Activated naive CD8-positive, alpha-beta T cell (primary cell): ENCODE measurements around the gene HELB.
"Not testable (repeated sequence)": the region's sequence is repeated elsewhere in the genome, so short reads cannot be mapped to it uniquely, and the experiment has no call there.

Experiments used
- H3K27ac Mint-ChIP-seq: one replicate; pipeline ENCODE4 v1.8.0; 2021; ENCODE audit warnings: mixed read lengths
- H3K27me3 Mint-ChIP-seq: one replicate; pipeline ENCODE4 v1.8.0; 2021; ENCODE audit warnings: mixed read lengths
- H3K36me3 Mint-ChIP-seq: one replicate; pipeline ENCODE4 v1.8.0; 2021; ENCODE audit warnings: mixed read lengths
- H3K4me1 Mint-ChIP-seq: one replicate; pipeline ENCODE4 v1.8.0; 2021; ENCODE audit warnings: low read depth, mixed read lengths
- H3K4me3 Mint-ChIP-seq: one replicate; pipeline ENCODE4 v1.8.0; 2021; ENCODE audit warnings: mild to moderate bottlenecking, mixed read lengths
- H3K9me3 Mint-ChIP-seq: one replicate; pipeline ENCODE4 v1.8.0; 2021; ENCODE audit warnings: low read depth, mixed read lengths

HELB gene

GRCh38 chr12:66287275-66287674 lies 15.0 kb upstream of the HELB start:
- Mint-ChIP-seq H3K4me3 (peak overlapping the region; percentile 31), H3K36me3 (no peaks in the 10 kb centered on the region), H3K9me3 (no peaks in the 10 kb centered on the region), H3K27me3 (no peaks in the 10 kb centered on the region), H3K27ac (peak overlapping the region; percentile 52), H3K4me1 (peaks cover 80% of the 10 kb centered on the region)

DNA sequence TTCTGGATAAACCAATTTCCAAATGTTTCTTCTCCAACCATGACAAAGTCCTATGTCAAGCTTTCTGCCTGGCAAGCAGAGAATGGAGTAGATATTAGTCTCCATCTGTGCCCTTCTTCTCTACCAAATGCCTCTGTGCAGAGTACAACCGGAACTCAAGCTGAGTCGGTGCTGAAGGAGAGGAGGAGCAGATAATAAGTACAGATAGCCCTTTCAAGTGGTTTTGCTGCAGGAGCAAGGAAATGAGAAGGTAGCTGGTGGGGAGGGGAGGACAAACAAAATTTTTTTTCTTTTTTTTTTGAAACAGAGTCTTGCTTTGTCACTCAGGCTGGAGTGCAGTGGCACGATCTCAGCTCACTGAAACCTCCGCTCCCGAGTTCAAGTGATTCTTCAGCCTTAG lies 14.2 kb upstream of the HELB start:
- H3K27ac Mint-ChIP-seq, result peak overlapping the region; percentile 74
- H3K36me3 Mint-ChIP-seq, result no peaks in the 10 kb centered on the region
- no peaks in the 10 kb centered on the region for H3K27me3 Mint-ChIP-seq
- H3K4me1 Mint-ChIP-seq, result peaks cover 81% of the 10 kb centered on the region
- peak overlapping the region; percentile 68 for H3K4me3 Mint-ChIP-seq
- no peaks in the 10 kb centered on the region for H3K9me3 Mint-ChIP-seq

- H3K27me3 Mint-ChIP-seq, result no peaks in the 10 kb centered on the region
- no peaks in the 10 kb centered on the region for H3K36me3 Mint-ChIP-seq
- H3K4me3 Mint-ChIP-seq, result no peak overlapping the region
- H3K4me1 Mint-ChIP-seq, result peaks cover 72% of the 10 kb centered on the region
- peak overlapping the region; percentile 82 for H3K27ac Mint-ChIP-seq
- no peaks in the 10 kb centered on the region for H3K9me3 Mint-ChIP-seq
These were observed 12.8 kb upstream of the HELB start for GRCh38 chr12:66289485-66289884.

DNA sequence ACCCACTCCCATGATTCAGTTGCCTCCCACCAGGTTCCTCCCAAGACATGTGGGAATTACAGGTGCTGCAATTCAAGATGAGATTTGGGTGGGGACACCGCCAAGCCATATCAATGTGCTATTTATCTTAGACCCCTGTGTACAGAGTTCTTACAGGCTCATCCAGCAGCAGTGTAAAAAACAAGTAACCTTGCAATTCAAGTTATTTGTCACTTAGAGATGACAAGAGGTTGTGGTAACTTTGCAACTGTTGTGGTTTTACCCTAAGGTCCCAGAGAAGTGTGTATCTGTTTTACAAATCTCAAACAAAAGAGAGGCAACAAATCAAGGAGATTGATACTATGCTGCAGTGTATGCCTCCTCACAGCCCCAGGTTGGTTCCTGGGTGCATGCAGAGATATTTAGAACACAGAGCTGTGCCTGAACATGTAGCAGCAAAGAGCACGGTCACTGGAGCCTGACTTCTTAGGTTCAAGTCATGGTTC lies 11.5 kb upstream of the HELB start:
- Mint-ChIP-seq H3K27ac (peak overlapping the region; percentile 82), H3K9me3 (no peaks in the 10 kb centered on the region), H3K27me3 (no peaks in the 10 kb centered on the region), H3K4me3 (no peak overlapping the region), H3K4me1 (peaks cover 67% of the 10 kb centered on the region), H3K36me3 (no peaks in the 10 kb centered on the region)

DNA sequence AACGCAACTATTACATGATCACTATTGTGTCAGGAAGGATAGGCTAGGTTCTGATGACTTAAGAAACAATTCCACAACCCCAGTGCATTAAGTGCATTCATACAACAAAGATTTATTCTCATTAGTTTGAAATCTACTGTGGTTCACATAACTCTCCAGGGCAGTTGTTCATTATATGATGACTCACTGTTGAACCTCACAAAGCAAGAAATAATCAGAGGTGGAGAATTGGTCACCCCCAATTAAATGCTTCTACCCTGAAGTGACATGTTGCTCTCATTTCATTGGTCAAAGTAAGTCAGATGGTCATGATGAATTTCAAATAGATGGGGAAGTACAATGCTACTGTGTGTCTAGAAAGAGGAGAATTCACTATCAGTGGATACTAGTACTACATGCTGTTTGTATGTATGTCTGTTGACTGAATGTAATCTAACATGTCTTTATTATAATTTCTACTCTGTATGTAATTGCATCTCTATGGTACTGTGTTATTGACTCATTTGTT lies 6.1 kb upstream of the HELB start:
- Mint-ChIP-seq H3K4me3 (no peak overlapping the region), H3K9me3 (no peaks in the 10 kb centered on the region), H3K27ac (no peak overlapping the region), H3K4me1 (peaks cover 39% of the 10 kb centered on the region), H3K27me3 (no peaks in the 10 kb centered on the region), H3K36me3 (no peaks in the 10 kb centered on the region)

GRCh38 chr12:66297080-66297479 lies 5.2 kb upstream of the HELB start:
- Mint-ChIP-seq H3K36me3 (no peaks in the 10 kb centered on the region), H3K27me3 (no peaks in the 10 kb centered on the region), H3K4me1 (peaks cover 37% of the 10 kb centered on the region), H3K27ac (no peak overlapping the region), H3K9me3 (no peaks in the 10 kb centered on the region), H3K4me3 (no peak overlapping the region)

GRCh38 chr12:66297923-66298322 lies 4.4 kb upstream of the HELB start:
- Mint-ChIP-seq H3K4me1 (peaks cover 38% of the 10 kb centered on the region), H3K9me3 (no peaks in the 10 kb centered on the region), H3K27me3 (no peaks in the 10 kb centered on the region), H3K4me3 (no peak overlapping the region), H3K27ac (no peak overlapping the region), H3K36me3 (no peaks in the 10 kb centered on the region)

- Mint-ChIP-seq H3K27ac (peak overlapping the region; percentile 100), H3K4me3 (peak overlapping the region; percentile 99)
These were observed 505 bp downstream of the HELB start for GRCh38 chr12:66302827-66303169.

GRCh38 chr12:66303316-66303804 lies 1.1 kb downstream of the HELB start:
- Mint-ChIP-seq H3K4me1 (peaks cover 62% of the 10 kb centered on the region), H3K27ac (peak overlapping the region; percentile 100), H3K4me3 (peak overlapping the region; percentile 99)
- not testable (repeated sequence) for H3K36me3 Mint-ChIP-seq, H3K27me3 Mint-ChIP-seq, H3K9me3 Mint-ChIP-seq

More at GRCh38 chr12:66302827-66303169, 505 bp downstream of the HELB start:
- Mint-ChIP-seq H3K9me3 (no peaks in the 10 kb centered on the region), H3K4me1 (peaks cover 57% of the 10 kb centered on the region), H3K27me3 (no peaks in the 10 kb centered on the region), H3K36me3 (peaks cover 5% of the 10 kb centered on the region)

GRCh38 chr12:66304296-66304900 lies 2.1 kb downstream of the HELB start:
- Mint-ChIP-seq H3K9me3 (no peaks in the 10 kb centered on the region), H3K4me3 (peak overlapping the region; percentile 99), H3K27me3 (no peaks in the 10 kb centered on the region), H3K36me3 (peaks cover 10% of the 10 kb centered on the region), H3K27ac (peak overlapping the region; percentile 100), H3K4me1 (peaks cover 70% of the 10 kb centered on the region)

DNA sequence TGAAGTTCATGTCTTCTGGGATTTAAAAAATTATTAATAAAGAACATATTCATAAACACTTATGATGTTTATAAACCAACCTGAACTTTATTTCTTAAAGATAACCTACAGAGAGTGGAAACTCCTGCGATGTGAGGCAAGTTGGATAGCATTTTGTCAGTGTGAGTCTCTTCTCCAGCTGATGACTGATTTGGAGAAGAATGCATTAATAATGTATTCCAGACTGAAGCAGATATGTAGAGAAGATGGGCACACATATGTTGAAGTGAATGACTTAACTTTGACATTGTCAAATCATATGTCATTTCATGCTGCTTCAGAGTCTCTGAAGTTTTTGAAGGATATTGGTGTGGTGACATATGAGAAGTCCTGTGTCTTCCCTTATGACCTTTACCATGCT lies 7.3 kb downstream of the HELB start:
- Mint-ChIP-seq H3K27ac (no peak overlapping the region), H3K27me3 (no peaks in the 10 kb centered on the region), H3K36me3 (peaks cover 33% of the 10 kb centered on the region), H3K9me3 (no peaks in the 10 kb centered on the region), H3K4me1 (peaks cover 91% of the 10 kb centered on the region), H3K4me3 (peak overlapping the region; percentile 56)

DNA sequence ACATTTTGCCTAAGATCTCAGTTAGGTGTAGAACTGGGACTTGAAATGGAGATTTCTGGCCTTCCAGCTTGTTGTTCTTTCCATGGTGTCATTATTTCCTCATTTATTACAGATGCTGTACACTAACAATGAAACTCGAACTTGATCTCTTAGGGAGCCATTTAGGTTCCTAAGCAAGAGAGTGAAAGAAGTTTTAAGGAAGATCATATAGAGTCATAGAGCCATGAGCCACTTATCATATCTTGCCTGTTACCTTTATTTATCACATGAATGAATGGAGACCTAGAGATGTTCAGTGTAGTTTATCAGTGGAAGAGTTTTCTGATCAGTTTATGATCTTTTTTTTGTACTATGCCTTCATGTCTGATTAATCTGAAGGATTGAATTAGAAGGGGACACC lies 9.9 kb downstream of the HELB start:
- Mint-ChIP-seq H3K36me3 (peaks cover 28% of the 10 kb centered on the region), H3K9me3 (no peaks in the 10 kb centered on the region), H3K27me3 (no peaks in the 10 kb centered on the region), H3K4me1 (peaks cover 84% of the 10 kb centered on the region), H3K4me3 (peak overlapping the region; percentile 72), H3K27ac (peak overlapping the region; percentile 30)

DNA sequence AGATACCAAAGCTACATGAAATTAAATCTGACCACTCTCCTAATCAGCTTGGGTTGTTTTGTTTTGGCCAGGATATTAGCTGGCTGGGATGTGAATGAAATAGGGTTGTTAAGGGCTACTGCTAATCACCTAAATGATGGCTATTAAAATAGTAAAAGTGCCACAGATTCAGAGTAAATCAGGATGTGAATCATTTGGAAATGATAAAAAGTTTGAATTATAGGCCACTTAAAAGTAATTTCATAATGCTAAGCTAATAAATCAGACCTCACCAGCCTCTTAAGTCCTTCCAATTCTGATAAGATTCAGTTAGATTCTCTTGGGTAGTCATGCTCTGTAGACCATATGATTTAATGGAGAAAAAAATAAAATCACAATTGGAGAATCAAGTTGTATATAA lies 12.0 kb downstream of the HELB start:
- H3K27ac Mint-ChIP-seq, result no peak overlapping the region
- peaks cover 84% of the 10 kb centered on the region for H3K4me1 Mint-ChIP-seq
- peaks cover 24% of the 10 kb centered on the region for H3K36me3 Mint-ChIP-seq
- no peaks in the 10 kb centered on the region for H3K9me3 Mint-ChIP-seq
- peak overlapping the region; percentile 41 for H3K4me3 Mint-ChIP-seq
- no peaks in the 10 kb centered on the region for H3K27me3 Mint-ChIP-seq

DNA sequence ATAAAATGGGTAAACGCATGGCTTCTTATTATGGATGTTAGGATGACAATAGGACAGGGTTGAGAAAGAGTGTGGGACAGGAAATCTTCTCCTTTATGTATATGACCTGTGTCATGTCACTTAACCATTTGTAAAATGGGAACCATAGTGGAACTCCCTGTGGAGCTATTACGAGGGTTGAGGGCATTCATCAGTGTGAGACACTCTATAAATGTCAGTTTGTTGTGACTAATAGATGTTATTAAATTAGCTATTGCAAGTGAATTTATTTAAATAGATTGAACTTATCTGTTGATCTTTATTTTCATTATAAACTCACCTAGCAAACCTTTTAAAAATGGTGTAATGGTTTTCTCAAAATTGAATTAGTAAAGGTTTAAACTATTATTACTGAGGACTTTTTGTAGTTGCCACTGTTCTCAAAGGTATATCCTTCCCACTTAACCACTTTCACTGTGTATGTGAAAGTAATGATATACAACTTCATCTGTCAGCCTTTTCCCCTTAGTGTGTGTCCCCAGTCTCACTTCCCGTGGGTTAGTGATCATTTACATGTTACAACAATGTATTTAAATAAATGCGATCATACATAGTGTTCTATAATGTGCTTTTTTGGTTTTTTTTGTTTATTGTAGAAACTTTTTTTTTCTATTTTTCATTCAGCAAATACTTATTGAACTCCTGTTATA lies 17.1 kb downstream of the HELB start:
- peaks cover 53% of the 10 kb centered on the region for H3K4me1 Mint-ChIP-seq
- no peaks in the 10 kb centered on the region for H3K9me3 Mint-ChIP-seq
- H3K4me3 Mint-ChIP-seq, result no peak overlapping the region
- H3K27ac Mint-ChIP-seq, result peak overlapping the region; percentile 64
- no peaks in the 10 kb centered on the region for H3K27me3 Mint-ChIP-seq
- H3K36me3 Mint-ChIP-seq, result peaks cover 2% of the 10 kb centered on the region

- H3K4me1 Mint-ChIP-seq, result peaks cover 43% of the 10 kb centered on the region
- H3K9me3 Mint-ChIP-seq, result no peaks in the 10 kb centered on the region
- peaks cover 4% of the 10 kb centered on the region for H3K36me3 Mint-ChIP-seq
- no peak overlapping the region for H3K4me3 Mint-ChIP-seq
- no peaks in the 10 kb centered on the region for H3K27me3 Mint-ChIP-seq
- peak overlapping the region; percentile 4 for H3K27ac Mint-ChIP-seq
These were observed 18.7 kb downstream of the HELB start for GRCh38 chr12:66320996-66321395.
